GM21381 (cell line): ENCODE measurements around the gene XKR3.
"Not testable (repeated sequence)": the region's sequence is repeated elsewhere in the genome, so short reads cannot be mapped to it uniquely, and the experiment has no call there.

Source experiments
- ATAC-seq: cut with Tn5 transposase; IDR thresholded peaks from one replicate; pipeline ENCODE4 v1.9.1; 2021; ENCODE audit warnings: mild to moderate bottlenecking, moderate library complexity; ENCODE audit not compliant: unreplicated experiment

Gene XKR3

GRCh38 chr22:16807109-16807508, 18.1 kb downstream of the XKR3 start:
- no peak for ATAC-seq

GRCh38 chr22:16806401-16806800, 18.8 kb downstream of the XKR3 start:
- ATAC-seq: no peak

- ATAC-seq: no peak
Measured at GRCh38 chr22:16804882-16805281, 20.3 kb downstream of the XKR3 start.

- ATAC-seq: no peak
Measured at GRCh38 chr22:16803255-16803917, 21.8 kb downstream of the XKR3 start.

- ATAC-seq: no peak
Measured at GRCh38 chr22:16801571-16801970, 23.6 kb downstream of the XKR3 start.

GRCh38 chr22:16801088-16801487, 24.1 kb downstream of the XKR3 start:
- no peak for ATAC-seq

GRCh38 chr22:16800358-16800757, 24.9 kb downstream of the XKR3 start:
- ATAC-seq: no peak

GRCh38 chr22:16795504-16795903, 29.7 kb downstream of the XKR3 start:
- ATAC-seq: not testable (repeated sequence)

GRCh38 chr22:16793831-16794230, 31.4 kb downstream of the XKR3 start:
- ATAC-seq: no peak

- ATAC-seq: no peak
Measured at GRCh38 chr22:16789860-16790493, 35.2 kb downstream of the XKR3 start.

GRCh38 chr22:16783930-16784354, 41.3 kb downstream of the XKR3 start:
- no peak for ATAC-seq

- no peak for ATAC-seq
Measured at GRCh38 chr22:16783453-16783852, 41.8 kb downstream of the XKR3 start.

- ATAC-seq: no peak
Measured at GRCh38 chr22:16781764-16782329, 43.4 kb downstream of the XKR3 start.

GRCh38 chr22:16781074-16781763, 44.0 kb downstream of the XKR3 start:
- ATAC-seq: no peak

GRCh38 chr22:16777284-16777924, 47.8 kb downstream of the XKR3 start:
- no peak for ATAC-seq

GRCh38 chr22:16776080-16776479, 49.1 kb downstream of the XKR3 start:
- no peak for ATAC-seq

GRCh38 chr22:16774911-16775500, 50.2 kb downstream of the XKR3 start:
- no peak for ATAC-seq

GRCh38 chr22:16771569-16771968, 53.6 kb downstream of the XKR3 start:
- ATAC-seq: not testable (repeated sequence)

GRCh38 chr22:16767927-16768326, 57.3 kb downstream of the XKR3 start:
- not testable (repeated sequence) for ATAC-seq

- ATAC-seq: not testable (repeated sequence)
Measured at GRCh38 chr22:16762224-16762623, 63.0 kb downstream of the XKR3 start.

- not testable (repeated sequence) for ATAC-seq
Measured at GRCh38 chr22:16760416-16760815, 64.8 kb downstream of the XKR3 start.
